HUES48 (cell line): ENCODE results near the gene XCR1.
A peak's percentile ranks its signal among the peaks of the same experiment; 100 is the strongest.

Experiments used
- H3K27ac ChIP-seq: one replicate; pipeline ENCODE4 v1.7.0; 2013; ENCODE audit warnings: low read depth, low read length, inconsistent platforms
- H3K27me3 ChIP-seq: 2 replicates; pipeline ENCODE4 v1.6.1; 2013; ENCODE audit warnings: mild to moderate bottlenecking, low read length; ENCODE audit not compliant: control insufficient read depth, insufficient read depth
- H3K36me3 ChIP-seq: 2 replicates; pipeline ENCODE4 v1.6.1; 2013; ENCODE audit warnings: low read length; ENCODE audit not compliant: control insufficient read depth, insufficient read depth
- H3K4me1 ChIP-seq: 2 replicates; pipeline ENCODE4 v1.6.1; 2013; ENCODE audit warnings: mild to moderate bottlenecking, low read length; ENCODE audit not compliant: control insufficient read depth, insufficient read depth
- H3K4me3 ChIP-seq: 2 replicates; pipeline ENCODE4 v1.5.1; 2013; ENCODE audit warnings: mild to moderate bottlenecking, low read depth, low read length
- H3K9ac ChIP-seq: 2 replicates; pipeline ENCODE4 v1.6.1; 2013; ENCODE audit warnings: mild to moderate bottlenecking, low read depth, low read length, moderate library complexity
- H3K9me3 ChIP-seq: 2 replicates; pipeline ENCODE4 v1.6.1; 2013; ENCODE audit warnings: low read length; ENCODE audit not compliant: control insufficient read depth, insufficient read depth

Gene XCR1

GRCh38 chr3:45990181-45990580 is 37.1 kb downstream of the XCR1 start:
- Histone ChIP-seq H3K9me3 (no peaks in the 10 kb centered on the region), H3K36me3 (peaks cover under 1% of the 10 kb centered on the region; the same call in 1 of the 2 replicates), H3K9ac (no peak overlapping the region), H3K4me3 (no peak overlapping the region), H3K27ac (no peak overlapping the region), H3K4me1 (peaks cover 29% of the 10 kb centered on the region), H3K27me3 (no peaks in the 10 kb centered on the region)

- Histone ChIP-seq H3K4me1 (peaks cover 19% of the 10 kb centered on the region), H3K36me3 (peaks cover 14% of the 10 kb centered on the region), H3K4me3 (no peak overlapping the region), H3K9ac (no peak overlapping the region), H3K27me3 (no peaks in the 10 kb centered on the region), H3K9me3 (no peaks in the 10 kb centered on the region), H3K27ac (no peak overlapping the region)
Observed at GRCh38 chr3:45988804-45989203, 38.5 kb downstream of the XCR1 start.

- Histone ChIP-seq H3K36me3 (peaks cover 19% of the 10 kb centered on the region), H3K9ac (no peak overlapping the region), H3K4me1 (peaks cover 16% of the 10 kb centered on the region), H3K27me3 (no peaks in the 10 kb centered on the region), H3K27ac (no peak overlapping the region), H3K4me3 (no peak overlapping the region), H3K9me3 (no peaks in the 10 kb centered on the region)
Observed at GRCh38 chr3:45988362-45988761, 38.9 kb downstream of the XCR1 start.

- Histone ChIP-seq H3K4me1 (peaks cover 9% of the 10 kb centered on the region), H3K36me3 (peaks cover 26% of the 10 kb centered on the region), H3K4me3 (no peak overlapping the region), H3K27ac (no peak overlapping the region), H3K9me3 (no peaks in the 10 kb centered on the region), H3K27me3 (no peaks in the 10 kb centered on the region), H3K9ac (no peak overlapping the region)
Observed at GRCh38 chr3:45987368-45988291, 39.7 kb downstream of the XCR1 start.

GRCh38 chr3:45986303-45986982 is 40.8 kb downstream of the XCR1 start:
- Histone ChIP-seq H3K9me3 (no peaks in the 10 kb centered on the region), H3K36me3 (peaks cover 38% of the 10 kb centered on the region), H3K27ac (peak overlapping the region; percentile 7), H3K4me3 (no peak overlapping the region), H3K9ac (no peak overlapping the region), H3K4me1 (no peaks in the 10 kb centered on the region; the same call in 1 of the 2 replicates), H3K27me3 (no peaks in the 10 kb centered on the region)

- Histone ChIP-seq H3K27ac (no peak overlapping the region), H3K27me3 (no peaks in the 10 kb centered on the region), H3K4me1 (no peaks in the 10 kb centered on the region; the same call in 1 of the 2 replicates), H3K4me3 (no peak overlapping the region), H3K9ac (no peak overlapping the region), H3K36me3 (peaks cover 45% of the 10 kb centered on the region), H3K9me3 (no peaks in the 10 kb centered on the region)
Observed at GRCh38 chr3:45985532-45986302, 41.6 kb downstream of the XCR1 start.

GRCh38 chr3:45984331-45985312 is 42.7 kb downstream of the XCR1 start:
- Histone ChIP-seq H3K4me3 (no peak overlapping the region), H3K9ac (no peak overlapping the region), H3K27ac (no peak overlapping the region), H3K27me3 (no peaks in the 10 kb centered on the region), H3K4me1 (no peaks in the 10 kb centered on the region; the same call in 1 of the 2 replicates), H3K9me3 (no peaks in the 10 kb centered on the region), H3K36me3 (peaks cover 54% of the 10 kb centered on the region)

- no peak overlapping the region for H3K27ac ChIP-seq
- no peak overlapping the region for H3K9ac ChIP-seq
- peaks cover 61% of the 10 kb centered on the region for H3K36me3 ChIP-seq
- no peaks in the 10 kb centered on the region for H3K9me3 ChIP-seq
- no peaks in the 10 kb centered on the region for H3K4me1 ChIP-seq
- H3K4me3 ChIP-seq: no peak overlapping the region
- H3K27me3 ChIP-seq: no peaks in the 10 kb centered on the region
Observed at GRCh38 chr3:45983770-45984169, 43.5 kb downstream of the XCR1 start.

- Histone ChIP-seq H3K9me3 (no peaks in the 10 kb centered on the region), H3K9ac (no peak overlapping the region), H3K36me3 (peaks cover 82% of the 10 kb centered on the region), H3K27me3 (no peaks in the 10 kb centered on the region), H3K4me3 (no peak overlapping the region), H3K4me1 (no peaks in the 10 kb centered on the region), H3K27ac (no peak overlapping the region)
Observed at GRCh38 chr3:45981346-45982074, 45.8 kb downstream of the XCR1 start.
